ENCODE measurements around the gene PTPRS. TPM values are rescaled to one million over a fixed set of nuclear protein-coding genes. Genes with fewer than 3 reads are reported as not detected.

Gene PTPRS
- total RNA-seq, 1 donor from 2014 or later = 125 TPM

GRCh38 chr19:5294403-5295160, 46.0 kb downstream of the PTPRS start:
- Histone ChIP-seq H3K4me3 (ENCODE audit: insufficient read depth, low read depth, low read length) (peak overlapping the region; percentile 60), H3K4me2 (ENCODE audit: low read length) (peak overlapping the region; percentile 92), H3K27me3 (ENCODE audit: insufficient read depth, low read length) (no peaks in the 10 kb centered on the region), H3K9ac (ENCODE audit: low read length) (peak overlapping the region; percentile 67), H3K79me2 (ENCODE audit: insufficient read depth, low read length) (peaks cover 30% of the 10 kb centered on the region), H4K20me1 (ENCODE audit: insufficient read depth, low read length) (peaks cover 79% of the 10 kb centered on the region), H2AFZ (ENCODE audit: low read depth, low read length) (no peak overlapping the region), H3K9me3 (ENCODE audit: insufficient read depth, low read depth, low read length) (no peaks in the 10 kb centered on the region), H3K4me1 (ENCODE audit: insufficient read depth, low read length) (peaks cover 14% of the 10 kb centered on the region), H3K27ac (ENCODE audit: low read depth, low read length) (no peak overlapping the region), H3K36me3 (ENCODE audit: insufficient read depth, low read length) (no peaks in the 10 kb centered on the region)
- no peaks in the 10 kb centered on the region for H3K4me1 Mint-ChIP-seq (ENCODE audit: low read depth, unreplicated experiment)
- TF ChIP-seq EZH2 (IDR thresholded peaks at IDR 0.05; ENCODE audit: insufficient read depth, low read length) = no peak
- no peak for TF ChIP-seq CTCF (IDR thresholded peaks at IDR 0.05; ENCODE audit: insufficient read depth, low read depth, low read length)
- H3K4me3 Mint-ChIP-seq (ENCODE audit: unreplicated experiment) = peak overlapping the region; percentile 73
- H3K27ac Mint-ChIP-seq (ENCODE audit: unreplicated experiment) = no peak overlapping the region
- DNase-seq (ENCODE audit: low read depth) = no peak
- H3K9me3 Mint-ChIP-seq (ENCODE audit: unreplicated experiment) = peaks cover 3% of the 10 kb centered on the region
- no peaks in the 10 kb centered on the region for H3K36me3 Mint-ChIP-seq (ENCODE audit: low read depth, unreplicated experiment)
- FAIRE-seq = no peak
- H3K27me3 Mint-ChIP-seq (ENCODE audit: low read depth, unreplicated experiment) = peaks cover 7% of the 10 kb centered on the region

- H4K20me1 ChIP-seq (ENCODE audit: insufficient read depth, low read length) = peaks cover 80% of the 10 kb centered on the region
- no peaks in the 10 kb centered on the region for H3K36me3 ChIP-seq (ENCODE audit: insufficient read depth, low read length)
- H3K27me3 ChIP-seq (ENCODE audit: insufficient read depth, low read length) = no peaks in the 10 kb centered on the region
- H3K36me3 Mint-ChIP-seq (ENCODE audit: low read depth, unreplicated experiment) = no peaks in the 10 kb centered on the region
- TF ChIP-seq EZH2 (IDR thresholded peaks at IDR 0.05; ENCODE audit: insufficient read depth, low read length) (no peak), CTCF (IDR thresholded peaks at IDR 0.05; ENCODE audit: insufficient read depth, low read depth, low read length) (no peak)
- H3K4me1 Mint-ChIP-seq (ENCODE audit: low read depth, unreplicated experiment) = no peaks in the 10 kb centered on the region
- H3K9me3 Mint-ChIP-seq (ENCODE audit: unreplicated experiment) = no peaks in the 10 kb centered on the region
- peak overlapping the region; percentile 67 for H2AFZ ChIP-seq (ENCODE audit: low read depth, low read length)
- H3K79me2 ChIP-seq (ENCODE audit: insufficient read depth, low read length) = peaks cover 38% of the 10 kb centered on the region
- peaks cover 14% of the 10 kb centered on the region for H3K4me1 ChIP-seq (ENCODE audit: insufficient read depth, low read length)
- peak overlapping the region; percentile 87 for H3K4me3 Mint-ChIP-seq (ENCODE audit: unreplicated experiment)
- no peak overlapping the region for H3K27ac Mint-ChIP-seq (ENCODE audit: unreplicated experiment)
- peak overlapping the region; percentile 67 for H3K9ac ChIP-seq (ENCODE audit: low read length)
- H3K9me3 ChIP-seq (ENCODE audit: insufficient read depth, low read depth, low read length) = no peaks in the 10 kb centered on the region
- H3K4me2 ChIP-seq (ENCODE audit: low read length) = peak overlapping the region; percentile 92
- peak overlapping the region; percentile 4 for H3K27ac ChIP-seq (ENCODE audit: low read depth, low read length)
- peak overlapping the region; percentile 60 for H3K4me3 ChIP-seq (ENCODE audit: insufficient read depth, low read depth, low read length)
- FAIRE-seq (no peak), DNase-seq (ENCODE audit: low read depth) (peak; percentile 19)
- H3K27me3 Mint-ChIP-seq (ENCODE audit: low read depth, unreplicated experiment) = peaks cover 10% of the 10 kb centered on the region
These were observed 46.8 kb downstream of the PTPRS start for GRCh38 chr19:5293612-5294378.
